H9 (cell line): ENCODE measurements around the gene CHD6. TPM values are rescaled to one million over a fixed set of nuclear protein-coding genes. Genes with fewer than 3 reads are reported as not detected.

Source experiments
- DNase-seq: peaks from one replicate; pipeline ENCODE4 v3.0.0-alpha.2; 2017
- H2AFZ ChIP-seq: one replicate; pipeline ENCODE4 v1.6.1; 2013; ENCODE audit warnings: mild to moderate bottlenecking, low read length, control low read depth, moderate library complexity
- H2AK5ac ChIP-seq: 2 replicates; pipeline ENCODE4 v1.6.1; 2013; ENCODE audit warnings: low read length, control low read depth, mixed read lengths; ENCODE audit not compliant: insufficient read length
- H2BK120ac ChIP-seq: one replicate; pipeline ENCODE4 v1.6.1; 2013; ENCODE audit warnings: low read depth, mild to moderate bottlenecking, low read length, control low read depth, inconsistent platforms; ENCODE audit not compliant: poor library complexity, severe bottlenecking
- H2BK12ac ChIP-seq: 2 replicates; pipeline ENCODE4 v1.6.1; 2013; ENCODE audit warnings: low read length, control low read depth, mixed read lengths, low read depth; ENCODE audit not compliant: insufficient read length
- H2BK15ac ChIP-seq: 2 replicates; pipeline ENCODE4 v1.6.1; 2013; ENCODE audit warnings: low read depth, low read length, control low read depth
- H2BK20ac ChIP-seq: one replicate; pipeline ENCODE4 v1.6.1; 2013; ENCODE audit warnings: low read depth, mild to moderate bottlenecking, low read length, control low read depth, inconsistent platforms; ENCODE audit not compliant: poor library complexity, severe bottlenecking
- H2BK5ac ChIP-seq: 2 replicates; pipeline ENCODE4 v1.6.1; 2013; ENCODE audit warnings: low read length, control low read depth, mixed read lengths; ENCODE audit not compliant: insufficient read length
- H3K14ac ChIP-seq: 2 replicates; pipeline ENCODE4 v1.6.1; 2013; ENCODE audit warnings: low read length, control low read depth; ENCODE audit not compliant: insufficient read depth
- H3K18ac ChIP-seq: 2 replicates; pipeline ENCODE4 v1.6.1; 2013; ENCODE audit warnings: low read depth, mild to moderate bottlenecking, mixed read lengths, low read length, control low read depth; ENCODE audit not compliant: insufficient read length
- H3K23ac ChIP-seq: 2 replicates; pipeline ENCODE4 v1.6.1; 2013; ENCODE audit warnings: low read length, control low read depth, mixed read lengths, low read depth; ENCODE audit not compliant: insufficient read length
- H3K23me2 ChIP-seq: 2 replicates; pipeline ENCODE4 v1.6.1; 2013; ENCODE audit warnings: low read depth, mild to moderate bottlenecking, mixed read lengths, low read length, control low read depth; ENCODE audit not compliant: insufficient read length, poor library complexity, severe bottlenecking
- H3K27ac ChIP-seq: 2 replicates; pipeline ENCODE4 v1.5.1; 2013; ENCODE audit warnings: low read length, control low read depth, mixed read lengths, low read depth; ENCODE audit not compliant: insufficient read length
- H3K27me3 ChIP-seq: 2 replicates; pipeline ENCODE4 v1.6.1; 2013; ENCODE audit warnings: low read length, control low read depth, inconsistent platforms; ENCODE audit not compliant: insufficient read depth
- H3K4ac ChIP-seq: 2 replicates; pipeline ENCODE4 v1.6.1; 2013; ENCODE audit warnings: low read depth, mild to moderate bottlenecking, control low read depth, inconsistent platforms, low read length, moderate library complexity
- H3K4me1 ChIP-seq: 2 replicates; pipeline ENCODE4 v1.6.1; 2013; ENCODE audit warnings: low read length, control low read depth, inconsistent platforms; ENCODE audit not compliant: insufficient read depth
- H3K4me2 ChIP-seq: 2 replicates; pipeline ENCODE4 v1.6.1; 2013; ENCODE audit warnings: low read length, control low read depth, mixed read lengths; ENCODE audit not compliant: insufficient read length, insufficient read depth
- H3K56ac ChIP-seq: 2 replicates; pipeline ENCODE4 v1.6.1; 2013; ENCODE audit warnings: low read depth, mild to moderate bottlenecking, mixed read lengths, low read length, control low read depth; ENCODE audit not compliant: insufficient read length
- H3K79me1 ChIP-seq: 2 replicates; pipeline ENCODE4 v1.6.1; 2013; ENCODE audit warnings: low read depth, mild to moderate bottlenecking, moderate library complexity, low read length, control low read depth, inconsistent platforms; ENCODE audit not compliant: insufficient read depth, poor library complexity, severe bottlenecking
- H3K79me2 ChIP-seq: 2 replicates; pipeline ENCODE4 v1.6.1; 2013; ENCODE audit warnings: low read length, control low read depth, inconsistent platforms; ENCODE audit not compliant: insufficient read depth
- H3K9ac ChIP-seq: 2 replicates; pipeline ENCODE4 v1.6.1; 2013; ENCODE audit warnings: low read length, control low read depth, mixed read lengths; ENCODE audit not compliant: insufficient read length; ENCODE audit errors: extremely low read depth
- H3K9me3 ChIP-seq: one replicate; pipeline ENCODE4 v1.6.1; 2013; ENCODE audit warnings: low read depth, low read length, inconsistent platforms; ENCODE audit not compliant: control insufficient read depth
- H3T11ph ChIP-seq: one replicate; pipeline ENCODE4 v1.6.1; 2013; ENCODE audit warnings: mild to moderate bottlenecking, low read length, control low read depth, inconsistent platforms
- H4K20me1 ChIP-seq: one replicate; pipeline ENCODE4 v1.6.1; 2013; ENCODE audit not compliant: control insufficient read depth, insufficient read length, insufficient read depth
- H4K5ac ChIP-seq: 2 replicates; pipeline ENCODE4 v1.6.1; 2013; ENCODE audit warnings: low read depth, mild to moderate bottlenecking, mixed read lengths, low read length, control low read depth; ENCODE audit not compliant: insufficient read length
- H4K8ac ChIP-seq: replicated peaks from 2 replicates; pipeline ENCODE4 v1.6.1; 2013; ENCODE audit warnings: low read length, control low read depth, mixed read lengths, low read depth; ENCODE audit not compliant: insufficient read length
- H4K91ac ChIP-seq: 2 replicates; pipeline ENCODE4 v1.6.1; 2013; ENCODE audit warnings: low read depth, mild to moderate bottlenecking, moderate library complexity, mixed read lengths, low read length, control low read depth; ENCODE audit not compliant: insufficient read length
- H3K27ac Mint-ChIP-seq, 3 experiments: 2 replicates in 2 of 3; 3 replicates in 1 of 3; pipeline ENCODE4 v1.8.0; 2020 to 2021; ENCODE audit warnings: mixed read lengths in 3 of 3, mild to moderate bottlenecking in 1 of 3, moderate library complexity in 1 of 3
- H3K27me3 Mint-ChIP-seq: 2 replicates; pipeline ENCODE4 v1.8.0; 2021; ENCODE audit warnings: low read depth, mild to moderate bottlenecking, moderate library complexity, mixed read lengths
- H3K36me3 Mint-ChIP-seq, 3 experiments: 2 replicates in 2 of 3; 3 replicates in 1 of 3; pipeline ENCODE4 v1.8.0; 2020 to 2021; ENCODE audit warnings: low read depth in 3 of 3, mixed read lengths in 3 of 3; ENCODE audit not compliant: insufficient read depth in 1 of 3
- H3K4me1 Mint-ChIP-seq, 2 experiments: 2 replicates each; pipeline ENCODE4 v1.8.0; 2020; ENCODE audit warnings: mixed read lengths in 2 of 2
- H3K4me3 Mint-ChIP-seq, 2 experiments: 2 replicates in 1 of 2; 3 replicates in 1 of 2; pipeline ENCODE4 v1.8.0; 2020 to 2021; ENCODE audit warnings: mild to moderate bottlenecking in 2 of 2, mixed read lengths in 2 of 2, moderate library complexity in 1 of 2
- H3K9me3 Mint-ChIP-seq, 2 experiments: 2 replicates in 1 of 2; 3 replicates in 1 of 2; pipeline ENCODE4 v1.8.0; 2020; ENCODE audit warnings: mild to moderate bottlenecking in 2 of 2, mixed read lengths in 2 of 2, moderate library complexity in 1 of 2
- WGBS: extraction: QIAGEN DNeasy Blood & Tissue Kit; methylation state at CpG from one replicate; pipeline ENCODE4 v1.1.7; 2013; ENCODE audit warnings: missing lambda C conversion rate, low lambda C conversion rate, mixed read lengths; ENCODE audit not compliant: insufficient read length; ENCODE audit errors: extremely low coverage; 5-methylcytosine and 5-hydroxymethylcytosine counted together
- total RNA-seq: library from RNA; stranded (reverse); gene quantifications from 2 replicates; pipeline ENCODE4 v1.2.1, GENCODE V29; 2021
- TF ChIP-seq, protein P1 (sequence below): fragments of 200-600 bp; sonication (generic); conservative IDR thresholded peaks from 3 replicates; pipeline ENCODE4 v1.8.0; 2021; ENCODE audit warnings: antibody characterized with exemption, mild to moderate bottlenecking

Gene CHD6
- total RNA-seq, 1 experiment from 2014 or later = 51.5 TPM

- H4K20me1 ChIP-seq = no peaks in the 10 kb centered on the region
- H3K56ac ChIP-seq = no peak overlapping the region
- no peak overlapping the region for H2AFZ ChIP-seq
- no peak overlapping the region for H4K8ac ChIP-seq
- no peak overlapping the region for H2BK12ac ChIP-seq
- H3K27ac ChIP-seq = no peak overlapping the region
- no peak overlapping the region for H2BK120ac ChIP-seq
- no peak overlapping the region for H2BK15ac ChIP-seq
- no peak overlapping the region for H4K5ac ChIP-seq
- Mint-ChIP-seq H3K9me3 (no peaks in the 10 kb centered on the region), H3K27me3 (peaks cover 6% of the 10 kb centered on the region), H3K4me1 (peaks cover 15 to 27% of the 10 kb centered on the region in 2 experiments), H3K4me3 (no peak overlapping the region), H3K27ac (no peak overlapping the region; a peak in 1 of 7 replicates), H3K36me3 (no peaks in the 10 kb centered on the region)
- no peak overlapping the region for H3T11ph ChIP-seq
- H2BK20ac ChIP-seq = no peak overlapping the region
- H4K91ac ChIP-seq = no peak overlapping the region
- peaks cover 15% of the 10 kb centered on the region; the same call in 1 of the 2 replicates for H3K4me1 ChIP-seq
- H2BK5ac ChIP-seq = no peak overlapping the region
- TF ChIP-seq, protein P1, sequence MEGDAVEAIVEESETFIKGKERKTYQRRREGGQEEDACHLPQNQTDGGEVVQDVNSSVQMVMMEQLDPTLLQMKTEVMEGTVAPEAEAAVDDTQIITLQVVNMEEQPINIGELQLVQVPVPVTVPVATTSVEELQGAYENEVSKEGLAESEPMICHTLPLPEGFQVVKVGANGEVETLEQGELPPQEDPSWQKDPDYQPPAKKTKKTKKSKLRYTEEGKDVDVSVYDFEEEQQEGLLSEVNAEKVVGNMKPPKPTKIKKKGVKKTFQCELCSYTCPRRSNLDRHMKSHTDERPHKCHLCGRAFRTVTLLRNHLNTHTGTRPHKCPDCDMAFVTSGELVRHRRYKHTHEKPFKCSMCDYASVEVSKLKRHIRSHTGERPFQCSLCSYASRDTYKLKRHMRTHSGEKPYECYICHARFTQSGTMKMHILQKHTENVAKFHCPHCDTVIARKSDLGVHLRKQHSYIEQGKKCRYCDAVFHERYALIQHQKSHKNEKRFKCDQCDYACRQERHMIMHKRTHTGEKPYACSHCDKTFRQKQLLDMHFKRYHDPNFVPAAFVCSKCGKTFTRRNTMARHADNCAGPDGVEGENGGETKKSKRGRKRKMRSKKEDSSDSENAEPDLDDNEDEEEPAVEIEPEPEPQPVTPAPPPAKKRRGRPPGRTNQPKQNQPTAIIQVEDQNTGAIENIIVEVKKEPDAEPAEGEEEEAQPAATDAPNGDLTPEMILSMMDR = no peak
- no peak overlapping the region for H3K4me2 ChIP-seq
- H3K9me3 ChIP-seq = no peaks in the 10 kb centered on the region
- no peak overlapping the region for H3K4ac ChIP-seq
- WGBS = no CpG with 5 or more reads among the region's 1 CpG
- no peak overlapping the region for H3K18ac ChIP-seq
- no peaks in the 10 kb centered on the region for H3K79me1 ChIP-seq
- H3K9ac ChIP-seq = no peak overlapping the region
- H3K23ac ChIP-seq = no peak overlapping the region
- H2AK5ac ChIP-seq = no peak overlapping the region
- DNase-seq = peak; percentile 63
- H3K27me3 ChIP-seq = no peaks in the 10 kb centered on the region
- H3K14ac ChIP-seq = no peak overlapping the region
- H3K79me2 ChIP-seq = no peaks in the 10 kb centered on the region
- H3K23me2 ChIP-seq = no peaks in the 10 kb centered on the region
Measured at GRCh38 chr20:41654884-41655283, 36.7 kb upstream of the CHD6 start.
